DOHH2 (cell line): ENCODE results near the gene CRYBA1.

ENCODE experiments used
- H3F3A ChIP-seq: fragments of 200-600 bp; sonication (generic), shearing (Covaris generic); 2 replicates; pipeline ENCODE4 v1.6.0; 2016; ENCODE audit warnings: antibody characterized with exemption, mild to moderate bottlenecking; ENCODE audit not compliant: control insufficient read depth, insufficient read depth
- H3K27ac ChIP-seq: fragments of 200-600 bp; sonication (generic); 2 replicates; pipeline ENCODE4 v1.5.1; 2014; ENCODE audit warnings: low read depth, mild to moderate bottlenecking, low read length, moderate library complexity
- H3K27me3 ChIP-seq: fragments of 200-600 bp; sonication (generic); 2 replicates; pipeline ENCODE4 v1.6.1; 2014; ENCODE audit warnings: mild to moderate bottlenecking, low read length, mixed read lengths; ENCODE audit not compliant: control insufficient read depth
- H3K36me3 ChIP-seq: fragments of 200-600 bp; sonication (generic); 2 replicates; pipeline ENCODE4 v1.6.1; 2014; ENCODE audit warnings: mild to moderate bottlenecking, low read length, moderate library complexity, mixed read lengths; ENCODE audit not compliant: control insufficient read depth
- H3K4me1 ChIP-seq: fragments of 200-600 bp; sonication (generic); 2 replicates; pipeline ENCODE4 v1.6.1; 2014; ENCODE audit warnings: mild to moderate bottlenecking, low read length, mixed read lengths; ENCODE audit not compliant: control insufficient read depth
- H3K4me2 ChIP-seq: fragments of 200-600 bp; sonication (generic); 2 replicates; pipeline ENCODE4 v1.6.0; 2014; ENCODE audit warnings: mild to moderate bottlenecking, low read length, moderate library complexity
- H3K4me3 ChIP-seq: fragments of 200-600 bp; sonication (generic); 2 replicates; pipeline ENCODE4 v1.5.1; 2014; ENCODE audit warnings: mild to moderate bottlenecking, low read length, mixed read lengths
- H3K79me2 ChIP-seq: fragments of 200-600 bp; sonication (generic); 2 replicates; pipeline ENCODE4 v1.6.1; 2014; ENCODE audit warnings: mild to moderate bottlenecking, low read length, mixed read lengths; ENCODE audit not compliant: control insufficient read depth
- H3K9me2 ChIP-seq: fragments of 200-600 bp; sonication (generic); replicated peaks from 2 replicates; pipeline ENCODE4 v1.6.1; 2014; ENCODE audit warnings: mild to moderate bottlenecking, low read length, mixed read lengths; ENCODE audit not compliant: control insufficient read depth
- H3K9me3 ChIP-seq: fragments of 200-600 bp; sonication (generic); 2 replicates; pipeline ENCODE4 v1.6.1; 2014; ENCODE audit warnings: antibody characterized with exemption, low read length, mixed read lengths; ENCODE audit not compliant: control insufficient read depth, insufficient read depth
- H4K20me1 ChIP-seq: fragments of 200-600 bp; sonication (generic); 2 replicates; pipeline ENCODE4 v1.6.0; 2014; ENCODE audit warnings: low read depth, mild to moderate bottlenecking, antibody characterized with exemption, low read length, moderate library complexity; ENCODE audit not compliant: control insufficient read depth, insufficient read depth
- EZH2phosphoT487 ChIP-seq: fragments of 200-600 bp; sonication (generic); IDR thresholded peaks from 2 replicates; pipeline ENCODE4 v1.6.1; 2017; ENCODE audit warnings: borderline replicate concordance, mild to moderate bottlenecking, antibody characterized with exemption, low read length, moderate library complexity, mixed read lengths
- TF ChIP-seq, protein P1 (sequence below): fragments of 200-600 bp; sonication (generic); IDR thresholded peaks from one replicate; pipeline ENCODE4 v1.5.1; 2014; ENCODE audit warnings: antibody characterized with exemption, mild to moderate bottlenecking, low read depth, low read length; ENCODE audit not compliant: poor library complexity, severe bottlenecking

Gene CRYBA1

DNA sequence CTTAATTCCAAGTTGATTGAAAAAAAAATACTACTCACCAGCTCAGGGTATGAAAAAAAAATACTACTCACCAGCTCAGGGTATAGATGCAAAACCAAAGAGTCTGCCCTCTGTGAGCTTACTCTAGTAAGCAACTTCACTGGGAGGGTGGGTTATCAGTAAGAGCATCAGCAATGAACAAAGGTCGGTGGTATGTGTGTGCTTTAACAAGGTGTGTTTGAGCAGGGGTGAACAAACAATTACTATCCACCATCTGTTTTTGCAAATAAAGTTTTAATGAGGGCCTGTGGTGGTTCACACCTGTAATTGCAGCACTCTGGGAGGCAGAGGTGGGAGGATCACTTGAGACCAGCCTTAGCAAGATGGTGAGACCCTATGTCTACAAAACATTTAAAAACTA lies 27.3 kb downstream of the CRYBA1 start:
- H3K4me2 ChIP-seq, result no peak overlapping the region
- H3F3A ChIP-seq, result peaks cover 11% of the 10 kb centered on the region; the same call in 1 of the 2 replicates
- peaks cover 83% of the 10 kb centered on the region for H3K36me3 ChIP-seq
- H3K27ac ChIP-seq, result no peak overlapping the region
- no peaks in the 10 kb centered on the region for H3K4me1 ChIP-seq
- no peaks in the 10 kb centered on the region for H3K27me3 ChIP-seq
- peaks cover 99% of the 10 kb centered on the region for H3K79me2 ChIP-seq
- H3K9me2 ChIP-seq, result no peaks in the 10 kb centered on the region
- TF ChIP-seq, protein P1, sequence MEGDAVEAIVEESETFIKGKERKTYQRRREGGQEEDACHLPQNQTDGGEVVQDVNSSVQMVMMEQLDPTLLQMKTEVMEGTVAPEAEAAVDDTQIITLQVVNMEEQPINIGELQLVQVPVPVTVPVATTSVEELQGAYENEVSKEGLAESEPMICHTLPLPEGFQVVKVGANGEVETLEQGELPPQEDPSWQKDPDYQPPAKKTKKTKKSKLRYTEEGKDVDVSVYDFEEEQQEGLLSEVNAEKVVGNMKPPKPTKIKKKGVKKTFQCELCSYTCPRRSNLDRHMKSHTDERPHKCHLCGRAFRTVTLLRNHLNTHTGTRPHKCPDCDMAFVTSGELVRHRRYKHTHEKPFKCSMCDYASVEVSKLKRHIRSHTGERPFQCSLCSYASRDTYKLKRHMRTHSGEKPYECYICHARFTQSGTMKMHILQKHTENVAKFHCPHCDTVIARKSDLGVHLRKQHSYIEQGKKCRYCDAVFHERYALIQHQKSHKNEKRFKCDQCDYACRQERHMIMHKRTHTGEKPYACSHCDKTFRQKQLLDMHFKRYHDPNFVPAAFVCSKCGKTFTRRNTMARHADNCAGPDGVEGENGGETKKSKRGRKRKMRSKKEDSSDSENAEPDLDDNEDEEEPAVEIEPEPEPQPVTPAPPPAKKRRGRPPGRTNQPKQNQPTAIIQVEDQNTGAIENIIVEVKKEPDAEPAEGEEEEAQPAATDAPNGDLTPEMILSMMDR, result no peak
- no peak for TF ChIP-seq EZH2phosphoT487
- H4K20me1 ChIP-seq, result peaks cover 46% of the 10 kb centered on the region
- H3K4me3 ChIP-seq, result no peak overlapping the region
- no peaks in the 10 kb centered on the region for H3K9me3 ChIP-seq

DNA sequence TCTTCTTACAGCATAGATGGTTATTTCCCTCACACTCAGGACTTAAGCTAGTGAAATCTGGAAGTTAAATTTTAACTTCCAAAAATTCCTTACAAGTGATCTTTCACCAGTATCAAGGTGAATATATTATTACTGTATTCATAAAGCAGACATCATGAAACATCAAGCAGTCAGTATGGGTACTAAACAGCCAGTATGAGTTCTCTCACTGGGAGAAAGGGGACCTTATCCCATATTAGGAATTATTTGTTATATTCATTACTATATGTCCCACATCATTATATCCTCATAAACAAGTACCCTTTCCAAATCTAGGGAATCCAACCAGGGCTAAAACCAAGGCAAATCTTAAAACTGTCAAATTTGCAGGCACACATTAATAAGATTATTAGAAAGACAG lies 32.0 kb downstream of the CRYBA1 start:
- no peaks in the 10 kb centered on the region for H3K9me2 ChIP-seq
- H3K79me2 ChIP-seq, result peaks cover 100% of the 10 kb centered on the region
- no peaks in the 10 kb centered on the region for H3K27me3 ChIP-seq
- no peak overlapping the region for H3K4me3 ChIP-seq
- peaks cover 7% of the 10 kb centered on the region; the same call in 1 of the 2 replicates for H3F3A ChIP-seq
- H3K27ac ChIP-seq, result no peak overlapping the region
- peaks cover 90% of the 10 kb centered on the region for H3K36me3 ChIP-seq
- H4K20me1 ChIP-seq, result peaks cover 46% of the 10 kb centered on the region
- no peak overlapping the region for H3K4me2 ChIP-seq
- H3K9me3 ChIP-seq, result no peaks in the 10 kb centered on the region
- peaks cover 5% of the 10 kb centered on the region; the same call in 1 of the 2 replicates for H3K4me1 ChIP-seq
- TF ChIP-seq EZH2phosphoT487, result no peak
- TF ChIP-seq, protein P1, result no peak

DNA sequence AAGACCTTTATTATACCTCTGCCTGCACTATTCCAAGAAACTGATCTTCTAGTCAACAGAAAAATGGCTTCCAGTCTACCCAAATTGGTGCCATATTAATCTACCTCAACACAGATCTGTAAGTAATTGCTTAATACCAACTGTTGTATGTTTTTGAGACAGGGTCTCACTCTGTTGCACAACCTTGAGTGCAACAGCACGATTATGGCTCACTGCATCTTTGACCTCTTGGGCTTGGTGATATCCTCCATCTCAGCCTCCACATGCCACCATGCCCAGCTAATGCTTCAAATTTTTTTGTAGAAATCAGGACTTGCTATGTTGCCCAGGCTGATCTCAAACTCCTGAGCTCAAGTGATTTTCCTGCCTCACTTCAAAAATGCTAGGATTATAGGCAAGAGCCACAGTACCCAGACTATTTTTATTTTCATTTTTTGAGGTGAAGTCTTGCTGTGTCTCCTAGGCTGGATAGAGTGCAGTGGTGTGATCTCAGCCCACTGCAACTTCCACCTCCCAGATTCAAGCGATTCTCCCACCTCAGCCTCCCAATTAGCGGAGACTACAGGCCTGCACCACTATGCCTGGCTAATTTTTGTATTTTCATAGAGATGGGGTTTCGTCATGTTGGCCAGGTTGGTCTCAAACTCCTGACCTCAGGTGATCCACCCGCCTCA lies 32.9 kb downstream of the CRYBA1 start:
- TF ChIP-seq, protein P1, result no peak
- no peak for TF ChIP-seq EZH2phosphoT487
- Histone ChIP-seq H3K4me1 (peaks cover 10% of the 10 kb centered on the region), H3K4me3 (no peak overlapping the region), H3K9me2 (no peaks in the 10 kb centered on the region), H3K9me3 (no peaks in the 10 kb centered on the region), H3K4me2 (no peak overlapping the region), H3K27ac (no peak overlapping the region), H3K36me3 (peaks cover 89% of the 10 kb centered on the region), H3F3A (peaks cover 6% of the 10 kb centered on the region; the same call in 1 of the 2 replicates), H3K79me2 (peaks cover 99% of the 10 kb centered on the region), H3K27me3 (no peaks in the 10 kb centered on the region), H4K20me1 (peaks cover 43% of the 10 kb centered on the region)
